Progenitor cell of endocrine pancreas (in vitro differentiated cells): ENCODE results near the gene MT4. TPM values are rescaled to one million over a fixed set of nuclear protein-coding genes. Genes with fewer than 3 reads are reported as not detected.

ENCODE experiments used
- DNase-seq: peaks from one replicate; pipeline ENCODE4 v3.0.0; 2021; ENCODE audit warnings: low spot score; ENCODE audit not compliant: unreplicated experiment
- H3K27ac Mint-ChIP-seq: 2 replicates; pipeline ENCODE4 v1.8.0; 2021; ENCODE audit warnings: mild to moderate bottlenecking, moderate library complexity, mixed read lengths
- H3K27me3 Mint-ChIP-seq: 2 replicates; pipeline ENCODE4 v1.8.0; 2021; ENCODE audit warnings: mixed read lengths
- H3K36me3 Mint-ChIP-seq: 2 replicates; pipeline ENCODE4 v1.8.0; 2022; ENCODE audit warnings: mixed read lengths; ENCODE audit not compliant: insufficient read depth
- H3K4me1 Mint-ChIP-seq: 2 replicates; pipeline ENCODE4 v1.8.0; 2021; ENCODE audit warnings: low read depth, mixed read lengths
- H3K4me3 Mint-ChIP-seq: 2 replicates; pipeline ENCODE4 v1.8.0; 2021; ENCODE audit warnings: low read depth, mild to moderate bottlenecking, moderate library complexity, mixed read lengths
- H3K9me3 Mint-ChIP-seq: 2 replicates; pipeline ENCODE4 v1.8.0; 2021; ENCODE audit warnings: low read depth, mixed read lengths
- CTCF ChIP-seq: fragments of 200-600 bp; sonication (generic); IDR thresholded peaks from one replicate; pipeline ENCODE4 v1.5.0; 2021; ENCODE audit warnings: antibody characterized with exemption, mild to moderate bottlenecking; ENCODE audit not compliant: unreplicated experiment
- long read RNA-seq: library from polyadenylated mRNA; unstranded; transcript quantifications from one replicate; pipeline ENCODE4 v2.0.0, GENCODE V29; 2020
- total RNA-seq: library from RNA; stranded (reverse); gene quantifications from 2 replicates; pipeline ENCODE4 v1.2.1, GENCODE V29; 2021

MT4 gene
- total RNA-seq: not detected in 2 replicates
- long read RNA-seq: 0 reads

GRCh38 chr16:56564793-56565477, at the start of gene MT4:
Gene MT4 (plus strand): TSS chr16:56565073. CDS start chr16:56565129, 56 bp downstream.
- peaks cover 24% of the 10 kb centered on the region for H3K27me3 Mint-ChIP-seq
- no peak within 1 kb of the TSS for H3K4me3 Mint-ChIP-seq
- H3K27ac Mint-ChIP-seq: peak within 1 kb of the TSS; percentile 54
- DNase-seq: no peak
- H3K9me3 Mint-ChIP-seq: no peaks in the 10 kb centered on the region
- H3K36me3 Mint-ChIP-seq: no peaks in the 10 kb centered on the region
- H3K4me1 Mint-ChIP-seq: no peaks in the 10 kb centered on the region
- TF ChIP-seq CTCF: no peak

GRCh38 chr16:56515665-56516064, 49.2 kb upstream of the MT4 start:
- Mint-ChIP-seq H3K36me3 (peaks cover 8% of the 10 kb centered on the region), H3K27ac (no peak overlapping the region), H3K4me1 (peaks cover 8% of the 10 kb centered on the region), H3K4me3 (no peak overlapping the region), H3K27me3 (no peaks in the 10 kb centered on the region), H3K9me3 (no peaks in the 10 kb centered on the region)
- DNase-seq: no peak
- TF ChIP-seq CTCF: no peak

GRCh38 chr16:56517206-56517605, 47.7 kb upstream of the MT4 start:
- H3K4me3 Mint-ChIP-seq: no peak overlapping the region
- peaks cover 8% of the 10 kb centered on the region for H3K4me1 Mint-ChIP-seq
- H3K9me3 Mint-ChIP-seq: no peaks in the 10 kb centered on the region
- no peak for TF ChIP-seq CTCF
- no peak overlapping the region for H3K27ac Mint-ChIP-seq
- peaks cover 4% of the 10 kb centered on the region for H3K36me3 Mint-ChIP-seq
- H3K27me3 Mint-ChIP-seq: no peaks in the 10 kb centered on the region
- DNase-seq: no peak

GRCh38 chr16:56518425-56518824, 46.4 kb upstream of the MT4 start:
- Mint-ChIP-seq H3K4me3 (peak overlapping the region; percentile 86), H3K36me3 (peaks cover 2% of the 10 kb centered on the region), H3K27ac (no peak overlapping the region), H3K4me1 (peaks cover 8% of the 10 kb centered on the region), H3K27me3 (peaks cover 6% of the 10 kb centered on the region), H3K9me3 (no peaks in the 10 kb centered on the region)
- DNase-seq: no peak
- no peak for TF ChIP-seq CTCF

- TF ChIP-seq CTCF: no peak
- peaks cover 8% of the 10 kb centered on the region for H3K4me1 Mint-ChIP-seq
- H3K36me3 Mint-ChIP-seq: no peaks in the 10 kb centered on the region
- H3K27ac Mint-ChIP-seq: peak within 1 kb of the TSS; percentile 92
- peaks cover 6% of the 10 kb centered on the region for H3K27me3 Mint-ChIP-seq
- DNase-seq: peak; percentile 88
- H3K4me3 Mint-ChIP-seq: peak within 1 kb of the TSS; percentile 86
- no peaks in the 10 kb centered on the region for H3K9me3 Mint-ChIP-seq
These were observed 45.2 kb upstream of the MT4 start, which contains the start of gene BBS2 for GRCh38 chr16:56519459-56520250. Gene BBS2 (minus strand): TSS chr16:56520024. CDS start chr16:56519862, 162 bp downstream.
